Amniotic epithelial cell (primary cell): ENCODE results near the gene CNOT11.
"Not testable (repeated sequence)": the region's sequence is repeated elsewhere in the genome, so short reads cannot be mapped to it uniquely, and the experiment has no call there.

Experiments
- DNase-seq: peaks from one replicate; pipeline ENCODE4 v3.0.0-alpha.2; 2010; ENCODE audit warnings: low read depth

The CNOT11 gene

DNA sequence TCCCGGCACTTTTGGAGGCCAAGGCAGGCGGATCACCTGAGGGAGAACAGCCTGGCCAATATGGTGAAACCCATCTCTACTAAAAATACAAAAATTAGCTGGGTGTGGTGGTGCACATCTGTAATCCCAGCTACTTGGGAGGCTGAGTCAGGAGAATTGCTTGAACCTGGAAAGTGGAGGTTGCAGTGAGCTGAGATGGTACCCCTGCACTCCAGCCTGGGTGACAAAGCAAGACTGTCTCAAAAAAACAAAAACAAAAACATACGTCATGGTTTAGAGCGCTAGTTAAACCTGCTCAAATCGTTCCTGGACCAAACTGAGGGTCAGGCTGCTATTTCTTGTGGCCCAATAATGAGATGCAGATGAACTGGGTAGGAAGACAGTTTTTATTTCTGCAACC lies 7.2 kb upstream of the CNOT11 start:
- DNase-seq, result not testable (repeated sequence)

DNA sequence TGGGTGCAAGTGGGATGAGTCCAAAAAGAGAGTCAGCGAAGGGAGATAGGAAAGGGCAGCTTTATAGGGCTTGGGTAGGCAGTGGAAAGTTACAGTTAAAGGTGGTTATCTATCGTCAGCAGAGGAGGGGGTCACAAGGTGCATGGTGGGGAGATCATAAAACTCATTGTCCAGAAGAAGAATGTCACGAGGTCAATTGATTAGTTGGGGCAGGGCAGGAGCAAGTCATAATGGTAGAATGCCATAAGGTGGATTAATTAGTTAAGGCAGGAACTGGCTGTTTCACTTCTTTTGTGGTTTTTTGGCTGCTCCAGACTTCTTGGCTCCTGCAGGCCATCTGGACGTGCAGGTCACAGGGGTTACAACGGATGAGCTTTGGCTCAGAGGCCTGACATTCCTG lies 3.9 kb upstream of the CNOT11 start:
- not testable (repeated sequence) for DNase-seq

DNA sequence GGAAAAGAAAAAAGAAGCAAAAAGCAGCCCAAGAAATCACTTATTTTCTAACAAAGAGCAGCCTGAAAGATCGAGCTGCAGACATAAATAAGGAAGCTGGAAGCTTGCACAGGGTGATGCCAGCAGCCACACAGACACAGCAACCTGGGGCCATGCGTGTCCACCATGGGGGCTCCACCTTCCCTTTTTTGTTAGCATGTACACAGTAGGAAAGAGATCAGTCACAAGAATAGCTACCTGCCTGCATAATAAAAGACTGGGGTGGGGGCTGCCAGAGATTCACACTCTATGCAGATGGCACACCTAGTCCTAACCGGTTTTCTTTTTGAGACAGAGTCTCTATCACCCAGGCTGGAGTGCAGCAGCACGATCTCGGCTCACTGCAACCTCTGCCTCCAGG lies 2.9 kb upstream of the CNOT11 start:
- no peak for DNase-seq

DNA sequence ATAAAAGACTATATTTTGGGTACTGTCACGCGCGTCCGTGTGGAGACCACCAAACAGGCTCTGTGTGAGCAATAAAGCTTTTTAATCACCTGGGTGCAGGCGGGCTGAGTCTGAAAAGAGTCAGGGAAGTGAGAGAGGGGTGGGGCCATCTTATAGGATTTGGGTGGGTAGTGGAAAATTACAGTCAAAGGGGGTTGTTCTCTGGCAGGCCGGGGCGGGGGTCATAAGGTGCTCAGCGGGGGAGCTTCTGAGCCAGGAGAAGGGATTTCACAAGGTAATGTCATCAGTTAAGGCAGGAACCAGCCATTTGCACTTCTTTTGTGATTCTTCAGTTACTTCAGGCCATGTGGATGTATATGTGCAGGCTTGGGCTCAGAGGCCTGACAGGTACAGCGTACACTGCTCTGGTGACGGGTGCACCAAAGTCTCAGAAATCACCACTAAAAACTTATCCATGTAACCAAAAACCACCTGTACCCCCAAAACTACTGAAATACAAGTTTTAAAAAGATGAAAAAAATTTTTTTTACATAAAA lies 1.4 kb upstream of the CNOT11 start:
- not testable (repeated sequence) for DNase-seq

DNA sequence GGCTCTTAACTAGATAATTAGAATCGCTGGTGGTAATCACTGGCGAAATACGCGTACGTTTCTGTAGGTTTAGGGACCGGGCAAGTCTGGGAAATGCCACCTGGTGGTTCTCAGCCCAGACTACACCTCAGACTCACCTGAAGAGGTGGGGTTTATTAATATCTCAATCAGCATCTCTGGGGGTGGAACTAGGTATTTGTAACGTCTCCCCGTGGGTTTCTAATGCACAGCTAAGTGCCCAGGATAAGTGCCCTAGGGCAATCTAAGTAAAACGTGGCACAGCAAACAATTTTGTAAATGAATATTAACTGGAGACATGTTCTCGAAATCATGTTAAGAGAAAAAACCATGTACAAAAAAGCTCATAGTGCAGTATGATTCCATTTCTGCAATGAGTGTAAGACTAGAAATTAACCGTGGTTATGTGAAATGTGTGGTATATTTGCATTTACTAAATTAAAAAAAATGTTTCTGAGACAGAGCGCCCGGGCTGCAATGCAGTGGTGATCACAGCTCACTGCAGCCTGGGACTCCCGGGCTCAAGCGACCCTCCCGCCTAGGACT lies 760 bp upstream of the CNOT11 start:
- DNase-seq, result no peak

DNA sequence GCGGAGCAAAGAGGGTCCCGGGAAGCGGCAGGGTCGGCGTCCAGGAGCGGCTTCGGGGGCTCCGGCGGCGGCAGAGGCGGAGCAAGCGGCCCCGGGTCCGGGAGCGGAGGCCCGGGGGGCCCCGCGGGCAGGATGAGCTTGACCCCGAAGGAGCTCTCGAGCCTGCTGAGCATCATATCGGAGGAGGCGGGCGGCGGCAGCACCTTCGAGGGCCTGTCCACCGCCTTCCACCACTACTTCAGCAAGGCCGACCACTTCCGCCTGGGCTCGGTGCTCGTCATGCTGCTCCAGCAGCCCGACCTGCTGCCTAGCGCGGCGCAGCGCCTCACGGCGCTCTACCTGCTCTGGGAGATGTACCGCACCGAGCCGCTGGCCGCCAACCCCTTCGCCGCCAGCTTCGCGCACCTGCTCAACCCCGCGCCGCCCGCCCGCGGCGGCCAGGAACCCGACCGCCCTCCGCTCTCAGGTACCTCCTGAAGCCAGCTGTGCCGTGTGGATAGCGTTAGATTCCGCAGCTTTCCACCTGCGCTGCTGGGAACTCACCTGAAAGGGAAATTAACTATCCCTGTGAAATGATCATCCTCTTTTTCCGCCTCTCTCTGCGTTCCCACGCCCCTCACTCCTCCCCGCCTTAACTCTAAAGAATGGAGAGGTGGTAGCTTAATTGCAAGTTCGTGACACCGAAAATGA lies 472 bp downstream of the CNOT11 start:
- DNase-seq, result peak; percentile 68

DNA sequence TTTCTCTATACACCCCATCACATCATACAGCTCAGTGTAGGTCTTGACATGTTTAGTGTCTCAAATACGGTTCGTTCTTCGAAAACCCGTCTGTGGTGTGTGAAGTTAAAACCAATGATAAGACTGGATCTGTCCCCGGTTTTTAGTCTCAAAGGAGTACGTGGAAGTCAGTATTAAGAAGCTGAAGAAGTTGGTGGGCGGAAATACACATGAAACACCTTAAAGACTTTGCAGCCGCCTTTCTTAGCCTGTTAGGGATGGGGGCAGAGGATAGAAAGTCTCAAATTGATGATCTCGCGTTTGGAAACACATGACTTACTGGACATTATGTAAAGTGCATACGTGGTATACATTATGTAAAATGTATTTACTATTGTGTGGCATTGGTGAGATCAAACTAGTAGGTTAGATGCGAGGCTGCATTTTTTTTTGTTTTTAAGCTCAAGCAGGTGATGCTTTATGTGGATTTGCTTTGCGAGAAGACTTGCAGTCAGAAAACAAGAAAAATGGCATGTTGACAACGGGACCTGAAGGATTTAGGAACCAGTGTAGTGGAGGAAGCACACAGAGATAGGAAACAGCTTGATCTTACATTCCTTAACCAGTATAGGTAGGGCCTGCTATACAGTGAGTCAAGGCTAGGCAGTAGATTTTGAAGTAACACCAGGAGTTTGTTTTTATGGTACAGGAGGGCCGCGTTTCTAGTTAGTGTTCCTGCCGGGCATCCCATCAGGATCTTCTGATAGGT lies 1.2 kb downstream of the CNOT11 start:
- DNase-seq, result no peak

DNA sequence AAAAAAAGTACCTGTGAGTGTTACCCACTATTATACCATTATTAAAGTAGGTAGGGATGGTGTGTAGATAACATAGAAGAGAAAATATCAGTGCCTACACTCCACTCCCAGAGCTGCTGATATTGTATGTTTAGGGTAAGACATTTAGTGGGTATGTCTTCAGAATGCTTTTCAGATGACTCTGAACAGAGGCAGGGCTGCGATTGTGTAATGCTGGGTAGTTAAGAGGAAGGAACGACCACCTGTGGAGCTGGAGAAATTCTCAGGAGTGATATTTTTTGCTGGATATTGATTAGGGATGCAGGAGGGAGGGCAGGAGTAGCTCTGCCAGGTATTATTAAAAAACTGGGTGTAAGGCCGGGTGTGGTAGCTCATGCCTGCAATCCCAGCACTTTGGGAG lies 2.8 kb downstream of the CNOT11 start:
- DNase-seq, result peak; percentile 62

DNA sequence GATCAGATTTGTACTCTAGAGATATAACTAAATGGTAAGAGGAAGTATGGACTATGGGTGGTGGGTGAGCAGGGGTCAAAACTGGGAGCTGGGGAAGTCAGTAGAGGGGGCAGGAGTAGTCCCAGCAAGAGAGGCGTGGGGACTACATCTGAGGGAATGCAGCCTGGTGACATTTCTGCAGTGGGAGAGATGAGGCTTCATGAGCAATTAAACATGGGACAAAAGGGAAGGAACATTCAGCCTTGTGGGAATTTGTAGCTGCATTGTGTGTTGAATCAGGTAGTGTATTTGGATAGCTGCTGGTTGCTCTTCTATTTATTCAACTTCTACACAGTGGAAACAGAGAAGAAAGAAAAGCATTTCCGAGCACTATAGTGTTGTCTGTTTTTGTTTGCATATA lies 3.6 kb downstream of the CNOT11 start:
- no peak for DNase-seq

DNA sequence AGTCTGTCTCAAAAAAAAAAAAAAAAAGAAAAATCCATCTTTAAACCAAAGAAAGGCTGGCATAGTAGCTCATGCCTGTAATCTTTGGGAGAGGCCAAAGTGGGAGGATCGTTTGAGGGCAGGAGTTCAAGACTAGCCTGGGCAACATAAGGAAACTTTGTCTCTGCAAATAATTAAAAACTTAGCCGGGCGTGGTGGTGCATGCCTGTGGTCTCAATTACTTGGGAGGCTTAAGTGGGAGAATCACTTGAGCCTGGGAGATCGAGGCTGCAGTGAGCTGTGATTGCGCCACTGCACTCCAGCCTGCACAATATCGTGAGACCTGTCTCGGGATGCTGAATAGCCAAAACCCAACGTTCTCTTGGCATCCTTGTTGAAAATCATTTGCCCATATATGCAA lies 6.1 kb downstream of the CNOT11 start:
- no peak for DNase-seq

DNA sequence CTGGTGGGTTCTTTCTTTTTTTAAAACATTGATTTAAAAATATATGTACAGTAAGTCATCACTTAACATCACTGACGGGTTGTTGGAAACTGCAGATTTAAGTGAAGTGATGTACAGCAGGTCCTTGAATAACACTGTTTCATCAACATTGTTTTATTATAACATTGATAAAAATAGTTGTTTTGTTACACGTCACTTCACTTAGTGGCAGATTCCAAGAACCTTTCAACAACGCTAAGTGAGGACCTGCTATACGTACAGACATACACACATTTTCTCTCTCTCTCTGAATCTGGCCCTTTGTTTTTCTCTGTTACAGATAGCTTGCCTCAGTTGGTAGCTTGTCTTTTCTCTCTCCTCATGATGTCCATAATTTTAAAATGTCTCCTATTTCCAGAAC lies 9.5 kb downstream of the CNOT11 start:
- DNase-seq, result no peak

DNA sequence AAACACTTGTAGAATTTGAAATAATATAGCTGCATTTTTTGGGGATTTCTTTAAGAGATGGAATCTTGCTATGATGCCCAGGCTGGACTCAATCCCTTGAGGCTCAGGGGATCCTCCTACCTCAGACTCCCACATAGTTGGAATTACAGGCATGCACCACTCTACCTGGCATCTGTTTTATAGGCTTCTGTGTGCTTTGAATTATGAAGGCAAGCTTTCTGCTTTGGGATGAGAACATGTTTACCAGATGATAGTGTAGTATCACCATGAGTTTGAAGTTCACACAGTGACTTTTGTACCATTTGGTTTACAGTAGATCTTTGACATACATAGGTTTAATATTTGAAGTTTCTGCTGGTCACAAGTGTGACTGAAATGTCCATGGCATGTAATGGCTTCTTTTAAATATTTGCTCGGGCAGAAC lies 10.7 kb downstream of the CNOT11 start:
- DNase-seq, result no peak

DNA sequence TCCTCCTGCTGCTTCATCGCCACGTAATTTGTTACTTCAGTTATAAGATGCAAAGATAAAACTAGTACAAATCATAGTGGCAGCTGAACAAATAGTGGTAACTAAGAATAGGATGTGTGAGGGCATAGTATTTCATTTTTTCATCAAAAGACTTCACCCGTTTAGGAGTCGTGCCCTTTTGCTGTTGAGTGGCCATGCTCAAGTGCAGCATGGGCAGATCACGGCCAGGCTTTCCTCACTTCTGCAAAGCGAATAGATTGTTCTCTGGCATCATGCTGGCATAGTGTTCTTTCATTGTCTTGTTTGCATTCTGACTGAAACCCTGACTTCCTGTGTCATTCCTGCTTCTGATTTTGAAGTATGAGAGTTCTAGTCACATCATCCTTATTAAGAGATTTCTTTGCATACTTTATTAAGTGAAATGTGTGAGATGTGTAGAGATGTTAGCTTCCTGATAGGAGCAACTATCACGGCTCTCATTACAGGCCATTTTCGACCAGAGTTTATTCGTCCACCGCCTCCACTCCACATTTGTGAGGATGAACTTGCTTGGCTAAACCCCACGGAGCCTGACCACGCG lies 11.8 kb downstream of the CNOT11 start:
- DNase-seq, result no peak

DNA sequence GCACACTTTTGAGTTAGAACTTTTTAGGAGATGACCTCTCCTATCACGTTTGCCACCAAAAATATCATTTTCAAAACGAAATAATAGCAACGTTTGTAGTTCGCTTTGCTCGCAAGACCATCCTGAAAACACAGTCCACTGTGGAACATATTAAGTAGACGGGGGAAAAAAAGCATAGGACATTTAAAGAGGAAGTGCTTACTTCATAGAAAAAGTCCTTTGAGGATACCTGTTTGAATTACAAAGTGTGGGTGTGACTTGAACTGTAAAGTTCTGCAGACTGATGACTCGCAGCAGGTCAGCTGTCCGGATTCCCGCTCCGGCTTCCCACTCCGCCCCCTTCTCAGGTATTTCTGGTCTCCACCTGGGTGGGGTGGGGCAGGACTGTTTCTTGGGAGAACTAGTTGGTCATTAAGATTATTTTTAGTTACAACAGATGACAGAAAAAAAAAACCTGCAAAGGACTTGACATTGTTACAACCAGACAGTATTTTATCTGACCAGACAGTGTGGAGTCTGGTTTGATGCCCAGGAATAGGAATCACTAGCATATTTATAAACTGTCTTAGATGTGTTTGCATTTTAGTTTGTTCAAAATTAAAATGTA lies 13.3 kb downstream of the CNOT11 start:
- no peak for DNase-seq

DNA sequence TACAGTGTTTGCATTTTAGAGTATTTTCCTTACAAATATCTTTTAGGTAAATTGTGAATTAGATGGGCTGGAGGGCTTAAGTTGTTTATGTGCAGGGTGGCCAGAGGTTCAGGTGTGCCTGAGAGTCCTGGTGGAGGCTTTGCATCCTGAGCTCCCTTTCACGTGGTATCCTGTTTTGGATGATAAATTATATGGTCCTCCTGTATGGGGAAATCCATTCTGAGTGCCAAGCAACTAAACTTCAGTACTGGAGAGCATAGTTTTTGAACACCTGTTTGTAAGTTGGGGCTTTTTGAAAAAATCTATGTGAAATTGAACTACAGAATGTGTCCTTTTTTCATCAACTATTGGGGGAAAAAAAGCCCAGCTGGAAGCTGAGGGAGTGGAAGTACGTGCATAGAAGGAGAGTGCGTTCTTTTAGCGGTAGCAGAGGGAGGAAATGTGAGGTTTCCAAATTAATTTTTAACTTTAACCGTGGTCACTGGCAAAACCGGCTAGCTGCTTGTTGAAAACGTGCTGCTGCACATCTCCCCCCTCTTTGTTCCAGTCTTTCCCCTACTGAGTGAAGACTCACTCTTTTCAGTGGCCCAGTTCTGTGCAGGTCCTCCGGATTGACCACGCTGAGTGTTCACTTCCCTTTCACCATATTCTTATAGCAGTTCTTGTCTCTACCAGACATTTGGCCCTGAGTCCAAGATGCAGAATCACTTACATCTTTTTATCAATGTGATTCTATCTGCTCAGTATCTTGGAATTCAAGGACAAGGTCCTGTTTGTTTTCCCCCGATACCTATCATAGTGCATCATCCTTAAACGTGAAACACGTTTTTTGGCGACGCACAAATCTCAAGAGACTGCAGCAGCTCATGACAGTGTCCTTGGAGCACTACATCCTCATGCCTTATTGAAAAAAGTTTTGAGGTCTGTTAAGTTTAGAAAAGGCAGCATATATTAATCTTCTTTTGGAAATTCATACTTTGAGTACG lies 15.3 kb downstream of the CNOT11 start:
- DNase-seq, result no peak

DNA sequence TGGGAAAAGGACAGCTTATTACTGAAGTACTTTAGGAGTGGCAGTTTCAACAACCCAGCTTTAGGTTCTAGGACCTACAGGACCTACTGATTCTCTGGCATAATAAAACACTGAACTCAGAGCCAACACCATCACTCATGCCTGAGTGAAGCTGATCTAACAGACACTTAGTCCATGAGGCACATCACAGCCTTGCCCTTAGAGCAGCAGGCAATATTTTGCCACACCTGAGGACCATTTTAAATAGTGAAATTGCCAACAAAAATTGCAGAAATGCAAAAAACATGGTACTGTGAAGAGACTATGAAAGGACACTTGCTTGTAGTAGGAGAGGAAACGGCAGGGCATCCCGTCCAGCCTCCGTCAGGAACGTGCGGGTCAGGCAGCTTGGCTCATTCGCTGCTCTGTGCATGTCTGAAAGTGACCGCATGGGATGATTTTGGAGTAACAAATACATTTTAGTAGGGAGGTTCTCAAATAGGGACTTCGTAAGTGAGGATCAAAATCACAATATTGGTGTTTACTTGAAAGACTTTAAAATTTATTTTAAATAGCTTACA lies 18.1 kb downstream of the CNOT11 start:
- no peak for DNase-seq

DNA sequence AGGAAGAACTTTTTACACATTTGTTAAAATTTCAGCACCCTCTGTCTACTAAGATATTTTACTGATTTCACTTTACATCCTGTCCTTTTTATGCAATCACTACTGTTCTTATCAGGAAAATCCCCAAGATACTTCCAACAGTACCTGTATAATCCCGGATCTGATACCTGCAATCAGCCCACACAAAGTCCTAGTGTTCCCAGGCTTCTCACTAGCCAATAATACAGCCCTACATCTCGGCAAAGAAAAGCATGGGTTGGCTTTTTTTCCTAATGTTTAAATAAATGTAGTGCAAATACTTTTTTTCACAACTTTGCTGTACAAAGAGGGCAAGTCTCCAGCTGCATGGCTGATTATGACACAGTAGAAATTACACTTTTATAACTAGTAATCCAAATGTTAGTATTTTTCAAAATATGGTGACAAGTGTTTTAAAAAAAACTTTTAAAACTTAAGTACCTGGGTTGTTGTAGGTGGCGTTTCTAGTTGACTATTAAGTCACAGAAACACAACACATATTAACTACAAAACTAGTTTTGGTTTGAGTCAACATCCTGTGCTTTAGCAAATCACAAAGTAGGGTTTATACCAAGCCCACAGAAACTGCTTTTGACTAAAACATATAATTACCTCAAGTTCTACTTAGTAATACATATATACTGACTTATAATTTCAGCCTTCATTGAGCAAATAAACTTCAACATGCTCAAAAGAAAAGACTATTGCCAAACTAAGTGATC lies 19.5 kb downstream of the CNOT11 start:
- DNase-seq, result no peak

DNA sequence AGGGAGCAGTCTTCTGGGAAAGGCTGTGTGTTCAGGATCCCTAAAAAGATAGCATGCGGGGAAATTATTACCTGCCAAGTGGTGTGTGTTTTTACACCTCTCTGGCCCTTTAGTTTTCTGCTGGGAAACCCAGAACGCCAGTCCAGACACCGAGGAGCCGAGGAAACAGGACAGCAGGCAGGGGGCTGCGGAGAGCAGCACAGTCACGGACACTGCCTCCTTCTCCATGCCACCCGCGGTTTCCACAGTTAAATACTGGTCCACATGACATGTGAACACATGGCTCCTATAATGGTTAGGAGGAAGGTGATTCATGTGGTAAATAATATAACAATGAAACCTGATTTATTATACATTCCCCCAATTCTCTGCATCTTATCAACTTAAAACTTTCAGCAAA lies 20.4 kb downstream of the CNOT11 start:
- DNase-seq, result no peak

DNA sequence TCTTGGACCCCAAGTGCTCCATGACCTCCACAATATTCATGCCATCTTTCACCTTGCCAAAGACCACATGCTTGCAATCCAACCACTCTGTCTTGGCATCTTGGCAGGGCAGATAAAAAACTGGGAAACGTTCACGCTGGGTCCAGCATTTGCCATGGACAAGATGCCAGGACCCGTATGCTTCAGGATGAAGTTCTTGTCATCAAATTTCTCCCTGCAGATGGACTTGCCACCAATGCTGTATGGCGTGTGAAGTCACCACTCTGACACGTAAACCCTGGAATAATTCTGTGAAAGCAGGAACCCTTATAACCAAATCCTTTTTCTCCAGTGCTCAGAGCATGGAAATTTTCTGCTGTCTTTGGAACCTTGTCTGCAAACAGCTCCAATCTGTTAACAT lies 21.5 kb downstream of the CNOT11 start:
- DNase-seq, result no peak

DNA sequence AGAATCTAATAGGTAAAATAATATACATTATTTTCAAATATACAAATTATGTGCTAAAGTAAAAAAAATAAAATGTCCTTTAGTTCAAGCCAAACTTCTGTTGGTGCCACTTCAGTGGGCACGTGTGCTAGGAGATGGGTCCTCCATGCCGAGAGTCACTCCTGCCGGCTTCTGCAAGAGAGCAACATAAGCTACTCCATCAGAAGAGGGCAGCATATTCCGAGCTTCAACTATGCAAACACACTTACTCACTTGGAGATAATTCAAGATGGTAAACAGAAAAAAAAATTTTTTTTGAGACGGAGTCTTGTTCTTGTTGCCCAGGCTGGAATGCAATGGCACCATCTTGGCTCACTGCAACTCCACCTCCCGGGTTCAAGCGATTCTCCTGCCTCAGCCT lies 24.4 kb downstream of the CNOT11 start:
- peak; percentile 47 for DNase-seq
